Forelimb muscle (tissue), 1 donor: ENCODE data around the gene TBC1D1. TPM values are rescaled to one million over a fixed set of nuclear protein-coding genes. Genes with fewer than 3 reads are reported as not detected.
"Not testable (repeated sequence)": the region's sequence is repeated elsewhere in the genome, so short reads cannot be mapped to it uniquely, and the experiment has no call there.

Experiments
- DNase-seq: peaks from one replicate; pipeline ENCODE4 v3.0.0-alpha.2; 2013; ENCODE audit warnings: low read depth
- polyA plus RNA-seq: library from polyadenylated mRNA; unstranded; fragments of 120-200 nt; gene quantifications from one replicate; pipeline ENCODE4 v1.2.1, GENCODE V29; 2013; ENCODE audit not compliant: insufficient read length

TBC1D1 gene
- polyA plus RNA-seq, 1 donor = 53.7 TPM

DNA sequence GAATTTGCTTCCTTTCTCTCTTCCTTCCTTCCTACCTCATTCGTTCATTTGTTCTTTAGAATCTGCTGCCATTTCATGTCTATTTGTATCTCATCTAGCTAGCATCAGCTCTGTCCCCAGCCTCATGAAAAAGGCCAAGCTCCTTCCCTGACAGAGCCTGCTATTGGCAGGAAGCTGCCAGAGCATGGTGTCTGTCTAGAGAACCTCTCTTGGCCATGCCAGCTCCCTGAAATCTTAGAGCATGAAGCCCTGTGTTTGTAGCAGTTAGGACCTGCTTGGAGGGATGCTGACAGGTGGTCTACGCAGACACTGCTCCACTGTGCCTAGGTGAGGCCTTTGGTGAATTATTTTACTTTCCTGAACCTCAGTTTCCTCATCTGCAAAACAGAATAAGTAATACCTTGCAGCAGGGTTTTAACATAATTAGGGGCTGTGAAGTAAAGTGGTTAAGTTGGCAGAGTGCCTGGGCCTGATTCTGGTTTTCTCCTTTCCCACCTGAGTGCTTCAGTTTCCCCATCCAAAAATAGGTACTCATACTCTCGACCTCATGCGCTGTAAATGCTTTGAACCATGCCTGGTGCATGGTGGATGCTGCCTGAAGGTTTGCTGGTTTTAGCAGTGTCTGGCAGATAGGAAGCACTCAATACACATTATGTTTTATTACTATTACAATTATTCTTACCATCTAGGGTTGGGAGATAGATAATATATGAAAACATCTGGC, 74.0 kb downstream of the TBC1D1 start:
- DNase-seq = no peak

DNA sequence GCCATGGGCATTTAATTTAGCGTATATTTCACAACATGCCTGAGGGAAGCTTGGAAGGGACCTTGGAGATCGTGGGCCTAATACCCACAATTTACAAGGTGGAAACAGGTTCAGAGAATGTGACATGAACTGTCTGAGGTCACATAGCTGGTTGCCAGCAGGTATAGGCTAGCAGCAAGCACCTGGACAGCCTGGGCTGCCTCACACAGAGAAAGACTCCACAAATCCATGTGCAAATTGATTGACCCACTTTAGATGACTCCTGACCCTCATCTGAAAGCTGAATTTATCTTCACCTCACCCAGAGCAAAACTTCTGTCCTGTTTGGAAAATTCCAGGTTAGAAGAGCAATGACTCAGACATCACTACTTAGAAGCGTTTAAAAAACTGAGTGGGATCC, 75.2 kb downstream of the TBC1D1 start:
- DNase-seq = no peak

DNA sequence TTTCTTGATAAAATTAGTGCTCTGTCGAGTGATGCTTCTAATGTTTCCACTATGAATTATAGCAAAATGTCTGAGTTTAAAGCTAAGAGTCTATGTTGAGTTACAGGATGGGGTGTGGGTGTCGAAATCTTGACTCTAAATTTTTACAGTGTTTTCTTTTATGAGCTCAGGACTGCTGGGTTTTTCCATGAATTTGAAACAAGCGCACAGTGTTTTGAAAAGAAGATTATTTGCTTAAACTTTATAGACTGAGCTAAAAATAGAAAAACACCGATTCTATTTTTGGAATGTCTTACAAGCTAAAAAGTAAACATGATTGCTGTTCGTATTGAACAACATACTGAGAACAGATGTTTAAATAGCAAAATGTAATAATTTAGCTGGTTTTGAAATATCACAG, 76.9 kb downstream of the TBC1D1 start:
- no peak for DNase-seq

DNA sequence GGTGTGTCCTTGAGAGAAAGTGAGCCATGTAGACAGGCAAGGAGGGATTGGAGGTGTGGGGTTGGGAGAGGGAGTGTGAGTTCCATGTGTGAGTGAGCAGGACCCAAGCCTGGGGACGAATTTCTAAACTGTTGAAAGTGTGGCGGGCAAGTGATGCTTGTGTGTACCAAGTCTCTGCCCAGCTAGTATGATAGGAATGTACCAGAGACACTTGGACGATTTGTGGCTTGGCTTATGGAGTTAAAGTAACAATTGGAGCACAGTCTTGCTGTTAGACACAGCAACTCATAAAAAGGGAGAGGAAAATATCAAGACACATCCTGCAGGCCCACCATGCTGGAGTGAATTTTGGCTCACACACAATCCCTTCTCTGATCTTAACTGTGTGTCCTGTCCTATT, 77.9 kb downstream of the TBC1D1 start:
- DNase-seq = no peak

DNA sequence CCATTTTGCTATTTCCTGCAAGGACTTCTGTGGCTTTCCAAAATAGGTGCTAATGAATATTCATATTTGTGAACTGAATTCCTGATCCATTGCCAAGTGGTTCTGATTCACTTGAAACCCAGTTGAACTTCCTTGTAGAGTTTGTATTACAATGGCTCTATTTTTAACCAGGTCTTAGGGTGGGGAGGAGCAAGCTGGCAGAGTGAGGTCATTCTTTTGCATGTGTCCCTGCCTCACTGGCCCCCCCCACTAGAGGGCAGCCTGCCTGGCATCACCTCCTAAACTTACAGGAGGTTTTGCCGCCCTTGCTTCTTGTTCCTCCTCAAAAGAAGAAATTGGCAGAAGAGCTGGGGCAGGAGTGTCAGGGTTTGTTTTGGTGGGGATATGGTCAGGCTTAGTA, 79.8 kb downstream of the TBC1D1 start:
- DNase-seq = no peak

DNA sequence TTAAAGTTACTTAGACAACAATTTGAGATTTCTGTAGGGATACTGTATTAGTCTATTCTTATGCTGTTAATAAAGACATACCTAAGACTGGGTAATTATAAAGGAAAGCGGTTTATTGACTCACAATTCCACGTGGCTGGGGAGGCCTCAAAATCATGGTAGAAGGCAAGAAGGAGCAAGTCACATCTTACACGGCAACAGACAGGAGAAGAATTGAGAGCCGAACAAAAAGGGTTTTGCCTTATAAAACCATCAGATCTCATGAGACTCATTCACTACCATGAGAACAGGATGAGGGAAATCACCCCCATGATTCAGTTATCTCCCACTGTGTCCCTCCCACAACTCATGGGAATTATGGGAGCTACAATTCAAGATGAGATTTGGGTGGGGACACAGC, 80.3 kb downstream of the TBC1D1 start:
- no peak for DNase-seq

DNA sequence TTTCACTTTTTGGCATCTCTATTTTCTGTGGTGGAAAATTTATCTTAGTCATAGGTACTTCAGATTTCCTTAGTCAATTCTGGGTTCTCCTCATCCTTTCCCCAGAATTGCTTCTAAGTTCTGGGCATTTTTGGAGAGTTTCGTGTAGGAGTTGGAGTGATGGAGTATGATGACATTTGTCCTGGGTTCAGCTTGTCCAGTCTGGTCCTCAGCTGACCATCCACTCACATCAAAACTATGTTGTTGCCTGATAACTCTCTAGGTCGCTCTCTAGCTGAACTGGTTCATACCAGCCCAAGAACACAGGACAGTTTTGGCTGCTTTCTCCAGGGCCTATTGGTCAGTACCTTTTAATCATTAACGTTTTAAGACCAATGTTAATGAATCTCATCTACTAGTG, 82.6 kb downstream of the TBC1D1 start:
- no peak for DNase-seq

DNA sequence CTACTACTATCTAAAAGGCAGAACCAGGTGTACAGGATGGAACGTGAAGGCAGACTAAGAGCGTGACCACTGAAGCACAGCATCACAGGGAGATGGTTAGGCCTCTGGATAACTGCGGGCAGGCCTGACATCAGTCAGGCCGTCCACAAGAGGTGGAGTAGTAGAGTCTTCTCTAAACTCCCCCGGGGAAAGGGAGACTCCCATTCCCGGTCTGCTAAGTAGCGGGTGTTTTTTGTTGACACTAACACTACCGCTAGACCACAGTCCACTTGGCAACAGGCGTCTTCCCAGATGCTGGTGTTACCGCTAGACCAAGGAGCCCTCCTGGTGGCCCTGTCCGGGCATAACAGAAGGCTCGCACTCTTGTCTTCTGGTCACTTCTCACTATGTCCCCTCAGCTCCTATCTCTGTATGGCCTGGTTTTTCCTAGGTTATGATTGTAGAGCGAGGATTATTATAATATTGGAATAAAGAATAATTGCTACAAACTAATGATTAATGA, 84.5 kb downstream of the TBC1D1 start:
- DNase-seq = not testable (repeated sequence)

DNA sequence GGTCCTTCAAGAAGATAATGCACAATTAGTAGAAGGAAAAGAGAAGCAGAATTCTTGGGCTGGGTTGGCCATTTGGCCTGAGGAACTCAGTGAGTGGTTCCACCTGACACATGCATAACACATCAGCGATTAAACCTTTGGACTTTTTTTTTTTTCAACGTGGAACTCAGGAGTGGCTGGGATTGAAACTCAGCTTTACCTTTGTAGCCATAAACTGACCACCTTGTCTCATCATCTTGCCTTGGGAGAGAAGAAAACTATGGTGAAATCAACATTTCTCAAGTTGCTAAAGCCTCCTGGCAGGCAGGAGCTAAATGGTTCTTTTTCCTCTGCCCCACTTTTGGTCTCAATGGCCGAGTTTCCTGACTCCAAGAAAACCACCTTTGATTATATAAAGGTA, 85.6 kb downstream of the TBC1D1 start:
- DNase-seq = no peak

DNA sequence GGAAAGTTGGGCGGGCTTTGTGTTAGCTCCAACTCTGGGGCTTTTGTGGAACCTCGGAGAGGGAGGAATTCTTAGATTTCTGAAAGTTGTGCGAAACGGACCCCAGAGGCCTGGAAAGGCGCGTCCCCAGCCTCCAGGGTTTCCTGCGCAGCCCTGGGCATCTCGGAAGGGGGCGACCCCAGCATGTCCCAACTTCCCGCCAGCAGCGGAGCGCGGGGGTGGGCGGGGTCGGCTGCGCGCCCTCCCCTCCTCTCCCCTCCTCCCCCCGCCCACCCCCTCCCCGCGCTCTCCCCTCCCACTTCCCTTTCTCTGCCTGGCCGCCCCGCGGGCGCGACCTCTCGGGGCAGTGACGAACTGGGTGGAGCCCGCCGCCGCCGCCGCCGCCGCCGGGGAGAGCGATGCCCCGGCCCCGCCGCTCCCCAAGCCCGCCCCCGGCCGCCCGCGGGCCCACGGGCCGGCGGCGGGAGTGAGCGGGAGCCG, 86.1 kb downstream of the TBC1D1 start:
- no peak for DNase-seq

DNA sequence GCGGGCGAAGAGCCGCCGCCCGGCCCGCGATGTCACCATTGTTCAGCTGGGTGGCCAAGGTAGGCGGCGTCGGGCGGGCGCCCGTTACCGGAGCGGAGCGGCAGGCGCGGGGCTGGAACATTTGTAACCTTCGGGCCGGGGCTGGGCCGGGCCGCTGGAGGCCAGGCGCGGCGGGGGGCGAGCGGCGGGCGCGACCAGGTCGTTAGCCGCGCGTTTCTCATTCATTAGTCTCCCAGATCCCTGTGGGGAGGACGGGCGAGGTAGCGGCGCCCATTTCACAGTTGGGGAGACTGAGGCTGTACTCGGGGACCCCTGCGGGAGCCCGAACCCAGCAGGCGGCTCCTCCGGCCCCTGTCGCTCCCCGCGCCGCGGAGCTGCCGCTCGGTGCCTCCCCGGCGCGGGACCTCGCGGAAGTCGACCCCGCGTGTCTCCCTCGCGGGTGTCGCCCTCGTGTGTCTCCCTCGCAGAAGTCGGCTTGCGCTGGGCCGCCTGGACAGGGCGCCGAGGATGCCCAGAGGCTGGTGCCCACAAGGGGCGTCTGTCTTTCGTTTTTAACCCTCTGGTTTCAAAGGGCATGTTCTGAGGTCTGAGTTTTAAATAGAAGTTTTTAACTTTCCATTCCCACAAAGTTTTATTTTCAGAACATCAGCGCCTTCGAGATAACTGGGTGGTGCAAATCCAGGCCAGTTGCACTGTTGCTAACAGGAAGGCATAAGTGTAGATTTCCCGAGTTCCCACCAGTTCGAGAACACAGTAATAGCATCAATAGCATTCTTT, 86.8 kb downstream of the TBC1D1 start:
- no peak for DNase-seq

DNA sequence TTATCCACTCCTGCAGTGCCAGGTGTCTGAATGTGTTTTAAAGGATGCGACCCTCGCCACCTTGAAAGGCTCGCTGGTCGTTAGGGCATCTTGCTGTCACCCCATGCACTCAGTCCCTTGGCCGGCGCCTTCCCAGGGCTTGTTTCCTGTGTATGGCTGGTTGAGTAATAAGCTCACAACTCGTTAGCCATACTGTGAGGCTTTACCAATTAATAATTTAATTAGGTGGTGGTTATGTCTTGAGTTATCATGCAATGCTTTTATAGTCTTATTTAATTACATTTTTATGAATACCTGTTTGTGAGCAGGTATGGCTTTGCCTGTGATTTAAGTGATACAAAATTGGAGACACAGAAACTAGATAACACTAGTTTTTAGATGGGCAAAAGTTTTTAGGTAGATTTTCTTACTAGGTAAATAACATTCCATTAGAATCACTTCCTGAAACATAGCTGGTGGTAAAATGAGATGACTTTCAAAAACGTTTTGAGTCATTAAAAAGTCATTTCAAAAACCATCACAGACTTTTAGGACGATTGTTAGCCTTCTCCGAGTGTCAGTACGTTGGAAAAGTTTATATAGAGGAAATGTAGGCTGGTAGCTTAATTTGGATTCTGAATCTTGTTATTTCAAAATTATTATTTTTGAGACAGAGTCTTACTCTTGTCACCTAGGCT, 87.5 kb downstream of the TBC1D1 start:
- no peak for DNase-seq

DNA sequence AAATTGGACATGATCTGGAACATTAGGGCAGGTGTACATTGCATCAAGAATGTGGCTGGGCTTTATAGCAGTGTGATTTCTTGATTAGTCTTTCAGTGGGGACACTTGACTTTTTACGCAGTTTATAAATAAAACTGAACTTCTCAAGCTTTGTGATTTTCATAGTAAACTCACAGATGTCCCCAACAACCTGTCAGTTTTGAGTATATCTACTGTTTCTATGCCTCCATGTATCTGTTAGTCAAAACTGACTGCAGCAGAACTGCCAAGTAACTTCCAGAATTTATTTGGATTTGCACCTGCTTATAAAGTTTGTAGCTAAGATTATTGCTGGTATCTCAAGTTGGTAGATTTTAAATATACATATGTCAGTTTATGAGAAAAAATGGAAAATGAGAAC, 89.4 kb downstream of the TBC1D1 start:
- no peak for DNase-seq

DNA sequence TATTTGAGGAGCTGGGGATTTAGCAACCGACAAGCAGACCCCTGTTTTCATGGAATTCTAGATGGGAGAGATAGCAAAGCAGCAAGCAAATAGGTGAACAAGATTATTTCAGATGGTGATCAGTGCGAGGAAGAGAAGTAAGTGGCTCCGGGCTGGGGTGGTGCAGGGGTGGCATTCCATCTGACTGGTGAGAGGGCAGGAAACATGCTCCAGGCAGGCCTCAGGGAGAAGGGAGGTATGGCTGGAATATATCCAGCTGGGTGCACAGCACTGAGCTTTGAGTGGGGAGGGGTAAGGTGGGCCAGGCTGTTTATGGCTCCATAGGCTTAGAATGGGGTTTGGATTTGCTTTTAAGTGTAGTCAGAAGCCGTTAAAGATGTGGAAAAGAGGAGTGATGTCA, 90.5 kb downstream of the TBC1D1 start:
- DNase-seq = no peak

DNA sequence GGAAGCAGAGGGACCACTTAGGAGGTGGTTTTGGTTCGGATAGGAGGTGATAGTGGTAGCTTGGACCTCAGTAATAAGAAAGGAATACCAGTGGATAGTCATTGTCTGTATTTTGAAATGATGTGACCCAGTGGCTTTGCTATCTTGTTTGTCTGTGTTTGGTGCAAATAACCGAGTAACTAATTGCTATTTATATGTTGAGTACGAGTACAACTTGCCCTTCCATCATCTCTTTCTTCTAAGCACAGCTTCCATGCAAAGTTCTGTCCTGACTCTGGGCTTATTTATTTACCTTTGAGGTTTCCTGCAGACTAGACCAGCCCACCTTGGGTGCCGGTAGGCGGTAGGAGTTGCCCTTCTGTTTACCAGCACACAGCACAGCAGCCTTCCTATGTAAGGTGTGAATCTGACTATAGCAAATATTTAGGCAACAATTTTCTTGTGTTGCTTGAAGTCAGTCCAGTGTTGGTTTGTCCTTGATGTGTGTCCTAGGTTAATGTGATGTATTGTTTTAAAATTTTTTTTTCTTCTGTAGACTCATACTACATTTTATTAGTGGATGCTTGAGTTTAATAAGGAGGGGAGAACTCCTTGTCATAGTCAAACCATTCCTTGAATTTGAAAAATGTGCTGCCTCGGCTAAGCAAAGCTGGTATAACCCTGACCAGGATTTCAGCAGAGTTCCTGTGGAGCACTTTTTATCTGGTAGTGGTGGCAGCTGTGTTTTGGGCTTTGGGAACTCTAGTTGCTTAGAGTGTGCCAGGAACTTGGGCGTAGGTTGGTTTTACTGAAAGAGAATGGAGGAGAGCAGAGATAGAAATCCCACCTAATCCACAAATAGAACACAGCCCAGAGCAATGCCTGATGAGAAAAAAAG, 91.2 kb downstream of the TBC1D1 start:
- DNase-seq = no peak

DNA sequence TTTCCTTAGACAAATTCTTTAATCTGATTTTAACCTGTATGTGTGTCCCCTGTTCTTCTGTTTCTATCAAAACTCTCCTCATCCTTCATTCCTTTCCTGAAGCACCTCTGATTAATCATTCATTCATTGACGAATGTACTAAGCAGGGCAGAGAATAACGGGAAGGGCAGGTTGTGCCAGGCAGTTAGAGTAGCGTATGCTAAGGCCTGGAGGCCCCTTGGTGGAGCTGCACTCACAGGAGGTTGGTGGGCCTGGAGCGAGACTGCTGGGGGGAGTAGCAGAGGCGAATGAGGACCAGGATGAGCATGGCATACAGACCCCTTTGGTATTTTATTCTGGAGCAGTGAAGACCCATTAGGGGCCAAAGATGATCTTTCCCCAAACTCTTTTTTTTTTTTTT, 91.9 kb downstream of the TBC1D1 start:
- DNase-seq = no peak

DNA sequence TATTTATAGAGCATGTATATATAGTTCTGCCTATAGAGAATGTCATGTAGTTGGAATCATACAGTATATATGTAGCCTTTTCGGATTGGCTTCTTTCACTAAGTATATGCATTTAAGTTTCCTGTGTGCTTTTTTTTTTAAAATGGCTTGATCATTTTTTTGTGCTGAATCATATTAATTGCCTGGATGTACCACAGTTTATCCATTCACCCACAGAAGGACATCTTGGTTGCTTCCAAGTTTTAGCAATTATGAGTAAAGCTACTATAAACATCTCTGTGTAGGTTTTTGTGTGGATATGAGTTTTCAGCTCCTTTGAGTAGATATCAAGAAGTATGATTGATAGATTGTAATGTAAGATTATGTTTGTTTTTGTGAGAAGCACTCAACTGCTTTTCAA, 93.1 kb downstream of the TBC1D1 start:
- DNase-seq = no peak

DNA sequence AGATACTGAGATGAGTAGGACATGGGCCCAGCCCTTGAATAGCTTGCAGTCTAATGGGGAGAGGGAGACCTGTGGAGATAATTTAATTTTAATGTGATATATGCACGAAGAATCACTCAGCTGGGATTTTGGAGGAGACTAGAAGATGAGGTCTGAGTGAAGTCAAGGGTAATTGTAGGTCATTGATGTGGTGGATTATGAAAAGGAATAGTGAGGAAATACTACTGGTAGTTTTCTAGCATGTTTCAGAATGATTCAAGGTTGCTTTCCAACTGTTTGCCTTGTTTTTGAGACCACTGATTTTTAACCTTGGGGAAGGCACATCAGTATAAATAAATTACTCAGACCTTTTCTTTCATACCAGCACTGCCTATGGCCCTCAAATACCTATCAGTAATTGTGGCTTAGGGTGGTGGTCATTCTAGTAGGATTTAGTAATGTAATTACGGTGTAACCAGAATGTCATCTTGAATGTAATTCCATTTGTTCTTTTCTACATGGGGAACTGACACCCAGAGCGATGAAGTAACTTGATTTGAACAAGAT, 94.9 kb downstream of the TBC1D1 start:
- DNase-seq = no peak

DNA sequence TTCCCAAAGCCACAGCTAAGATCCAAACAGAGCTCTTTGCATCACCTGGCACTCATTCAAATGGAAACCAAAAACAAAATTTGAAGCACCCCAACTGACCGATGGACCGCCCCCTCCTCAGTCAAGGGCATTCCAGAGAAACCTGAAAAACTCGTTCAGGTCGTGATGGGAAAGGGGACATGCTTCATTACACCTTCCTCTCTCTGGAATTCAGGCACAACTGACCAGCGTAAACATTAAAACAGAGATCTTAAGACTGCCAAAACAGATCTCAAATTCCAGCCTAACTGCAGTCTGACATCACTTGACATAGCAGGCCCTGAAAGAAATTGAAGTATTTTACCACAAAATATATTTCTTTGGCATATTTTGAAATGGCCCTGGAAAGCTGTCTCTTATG, 97.8 kb downstream of the TBC1D1 start:
- DNase-seq = no peak

DNA sequence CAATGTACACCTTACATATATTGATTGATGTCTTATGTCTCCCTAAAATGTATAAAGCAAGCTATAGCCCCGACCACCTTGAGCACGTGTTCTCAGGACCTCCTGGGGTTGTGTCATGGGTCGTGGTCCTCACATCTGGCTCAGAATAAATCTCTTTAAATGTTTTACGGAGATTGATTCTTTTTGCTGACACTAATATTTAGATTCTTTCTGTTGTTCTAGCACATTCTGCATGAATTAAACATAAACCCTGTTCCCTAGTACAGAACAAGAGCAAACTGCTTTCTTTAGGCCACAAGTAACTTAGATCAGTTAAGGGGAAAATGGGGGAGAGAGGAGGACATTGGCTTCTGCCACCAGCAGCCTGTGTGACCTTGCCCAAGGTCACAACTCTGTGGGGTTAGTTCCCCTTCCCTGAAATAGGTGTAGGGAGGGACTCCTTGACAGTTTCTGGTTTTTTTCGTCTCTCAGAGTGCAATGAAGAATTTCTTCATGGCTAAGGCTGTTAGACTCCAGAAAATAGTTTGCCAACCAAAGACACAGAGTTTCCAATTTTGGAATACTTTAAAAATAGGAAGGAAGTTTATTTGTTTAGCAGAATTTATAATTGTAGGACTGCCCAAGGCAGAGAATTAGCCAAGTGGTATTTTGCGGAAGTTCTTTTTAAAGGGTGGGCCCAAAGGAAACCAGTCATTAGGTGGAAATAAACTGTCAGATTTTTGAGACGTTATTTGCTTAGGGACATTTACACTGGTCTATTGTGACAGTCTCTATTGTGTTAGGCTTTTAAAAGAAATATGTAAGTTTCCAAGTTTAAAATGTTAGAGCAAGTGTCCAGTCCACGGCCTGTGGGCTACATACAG, 98.7 kb downstream of the TBC1D1 start:
- DNase-seq = no peak
